K562 (cell line): ENCODE results near the gene SND1. TPM values are rescaled to one million over a fixed set of nuclear protein-coding genes. Genes with fewer than 3 reads are reported as not detected.

Experiments
- CLOCK ChIP-seq: fragments of 250-450 bp; sonication (Bioruptor Pico); IDR thresholded peaks from 2 replicates; pipeline ENCODE4 v1.4.0; 2020; ENCODE audit warnings: mild to moderate bottlenecking, moderate library complexity, borderline replicate concordance
- GABPB1 ChIP-seq: sonication (generic); formaldehyde crosslinking; IDR thresholded peaks from 2 replicates; pipeline ENCODE4 v1.8.0; 2022; ENCODE audit warnings: mild to moderate bottlenecking, missing genetic modification reagents
- NR1H2 ChIP-seq: sonication (generic); formaldehyde crosslinking; IDR thresholded peaks from 2 replicates; pipeline ENCODE4 v1.4.0; 2020; ENCODE audit warnings: mild to moderate bottlenecking, missing genetic modification reagents
- TAF1 ChIP-seq: IDR thresholded peaks from 2 replicates; pipeline ENCODE4 v1.6.1; 2011; ENCODE audit warnings: mild to moderate bottlenecking, low read length, moderate library complexity; ENCODE audit not compliant: insufficient read depth, control insufficient read depth, severe bottlenecking; ENCODE audit errors: extremely low read depth
- U2AF2 ChIP-seq: fragments of 200-400 bp; formaldehyde crosslinking; optimal IDR thresholded peaks from 2 replicates; pipeline ENCODE3; 2017; ENCODE audit warnings: low read depth, mild to moderate bottlenecking, low read length
- ZBTB2 ChIP-seq: fragments of 450-650 bp; IDR thresholded peaks from 2 replicates; pipeline ENCODE4 v1.6.1; 2016; ENCODE audit warnings: antibody characterized with exemption
- ZBTB43 ChIP-seq: sonication (generic); formaldehyde crosslinking; IDR thresholded peaks from 2 replicates; pipeline ENCODE4 v1.8.0; 2023; ENCODE audit warnings: mild to moderate bottlenecking, missing genetic modification reagents
- ZBTB49 ChIP-seq: sonication (generic); formaldehyde crosslinking; IDR thresholded peaks from 2 replicates; pipeline ENCODE4 v1.8.0; 2022; ENCODE audit warnings: missing genetic modification reagents, mild to moderate bottlenecking, borderline replicate concordance
- polyA plus RNA-seq, 8 experiments: library from polyadenylated mRNA; depleted of rRNA in 4 of 8; stranded (reverse) in 5 of 8; unstranded in 3 of 8; fragments of >200 nt; fragmentation: Nextera tagmentation in 2 of 8; fragmentation: Illumina TruSeq in 1 of 8; extraction: Ambion mirVana in 2 of 8; extraction: Trizol in 1 of 8; gene quantifications; 2 replicates each; pipeline versions ENCODE4 v1.2.1 to v1.2.3, GENCODE V29; 2011 to 2014; ENCODE audit warnings: inconsistent platforms in 1 of 8, missing spikeins in 1 of 8
- total RNA-seq, 7 experiments: library from RNA; depleted of rRNA in 6 of 7; stranded (reverse); fragments of >200 nt in 6 of 7; fragmentation: Illumina TruSeq in 2 of 7; extraction: Trizol in 2 of 7; gene quantifications; 2 replicates each; pipeline versions ENCODE4 v1.2.1 to v1.2.3, GENCODE V29; 2011 to 2021; ENCODE audit warnings: low replicate concordance in 1 of 7

SND1 gene
- total and polyA plus RNA-seq, 9 of the 15 experiments (the other 6 are each of a cell fraction or from before 2014, with no cell fraction given) = 46.5 to 307 (median 191) TPM

GRCh38 chr7:128115336-128115820 is 463.4 kb downstream of the SND1 start (continued):
- TF ChIP-seq TAF1 (no peak), ZBTB49 (CRISPR knock-in tag) (no peak), U2AF2 (no peak), NR1H2 (CRISPR knock-in tag) (no peak), ZBTB2 (no peak), ZBTB43 (CRISPR knock-in tag) (no peak), GABPB1 (CRISPR knock-in tag) (no peak), CLOCK (CRISPR knock-in tag) (no peak)
